ENCODE results near the gene STARD3.

Gene STARD3

DNA sequence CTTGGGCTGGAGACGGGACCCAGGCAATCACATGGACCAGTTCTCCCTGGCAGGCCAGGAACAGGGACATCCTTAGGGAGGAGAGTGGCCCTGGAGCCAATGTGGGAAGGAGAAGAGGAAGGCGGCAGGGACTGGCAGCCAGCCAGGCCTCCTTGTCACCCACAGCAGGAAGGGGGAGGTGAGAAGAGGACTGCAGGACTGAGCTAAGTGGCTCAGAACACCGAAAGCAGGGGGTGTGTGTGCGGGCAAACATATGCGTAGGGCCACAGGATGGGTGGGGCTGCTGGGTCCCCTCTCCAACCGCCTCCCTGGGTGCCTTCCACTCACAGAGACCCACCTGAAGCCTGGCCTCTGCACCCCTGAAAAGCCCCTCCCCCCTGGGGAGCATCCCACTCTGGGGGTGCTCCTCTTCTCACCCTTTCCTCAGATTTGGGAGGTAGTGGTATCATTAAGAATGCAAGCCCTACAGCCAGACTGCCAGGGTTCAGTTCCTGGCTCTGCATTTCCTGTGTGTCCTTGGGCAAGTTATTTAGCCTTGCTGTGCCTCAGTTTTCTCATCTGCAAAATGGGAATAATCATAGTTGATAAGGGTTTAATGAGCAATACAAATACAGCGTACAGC lies 39.4 kb downstream of the STARD3 start:
- DNase-seq (ENCODE audit: low read depth) = no peak
- TF ChIP-seq, protein P1, sequence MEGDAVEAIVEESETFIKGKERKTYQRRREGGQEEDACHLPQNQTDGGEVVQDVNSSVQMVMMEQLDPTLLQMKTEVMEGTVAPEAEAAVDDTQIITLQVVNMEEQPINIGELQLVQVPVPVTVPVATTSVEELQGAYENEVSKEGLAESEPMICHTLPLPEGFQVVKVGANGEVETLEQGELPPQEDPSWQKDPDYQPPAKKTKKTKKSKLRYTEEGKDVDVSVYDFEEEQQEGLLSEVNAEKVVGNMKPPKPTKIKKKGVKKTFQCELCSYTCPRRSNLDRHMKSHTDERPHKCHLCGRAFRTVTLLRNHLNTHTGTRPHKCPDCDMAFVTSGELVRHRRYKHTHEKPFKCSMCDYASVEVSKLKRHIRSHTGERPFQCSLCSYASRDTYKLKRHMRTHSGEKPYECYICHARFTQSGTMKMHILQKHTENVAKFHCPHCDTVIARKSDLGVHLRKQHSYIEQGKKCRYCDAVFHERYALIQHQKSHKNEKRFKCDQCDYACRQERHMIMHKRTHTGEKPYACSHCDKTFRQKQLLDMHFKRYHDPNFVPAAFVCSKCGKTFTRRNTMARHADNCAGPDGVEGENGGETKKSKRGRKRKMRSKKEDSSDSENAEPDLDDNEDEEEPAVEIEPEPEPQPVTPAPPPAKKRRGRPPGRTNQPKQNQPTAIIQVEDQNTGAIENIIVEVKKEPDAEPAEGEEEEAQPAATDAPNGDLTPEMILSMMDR (IDR thresholded peaks at IDR 0.05; ENCODE audit: control insufficient read depth, insufficient read depth, low read depth, low read length, missing control alignments) = no peak
- no peak overlapping the region for H3K4me3 ChIP-seq (ENCODE audit: control insufficient read depth, low read depth, low read length)

DNA sequence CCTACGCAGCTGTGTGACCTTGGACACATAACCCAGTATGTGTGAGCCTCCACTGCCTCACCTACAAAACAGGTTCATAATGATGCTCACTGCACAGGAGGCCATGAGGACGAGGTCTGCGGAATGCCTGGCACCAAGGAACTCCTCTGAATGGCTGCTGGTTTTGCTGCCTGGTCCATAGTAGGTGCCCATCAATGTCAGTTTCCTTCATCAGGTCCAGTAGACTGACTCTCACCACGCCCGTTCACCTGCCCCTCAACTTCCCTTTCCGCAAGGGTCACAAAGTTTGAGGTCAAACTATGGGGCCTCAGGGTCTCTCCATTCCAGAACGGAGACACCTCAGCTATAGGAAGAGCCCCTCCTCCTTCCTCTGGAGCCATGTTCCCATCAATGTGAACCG lies 40.1 kb downstream of the STARD3 start:
- no peak for DNase-seq (ENCODE audit: low read depth)
- no peak overlapping the region for H3K4me3 ChIP-seq (ENCODE audit: control insufficient read depth, low read depth, low read length)
- TF ChIP-seq, protein P1 (IDR thresholded peaks at IDR 0.05; ENCODE audit: control insufficient read depth, insufficient read depth, low read depth, low read length, missing control alignments) = no peak

DNA sequence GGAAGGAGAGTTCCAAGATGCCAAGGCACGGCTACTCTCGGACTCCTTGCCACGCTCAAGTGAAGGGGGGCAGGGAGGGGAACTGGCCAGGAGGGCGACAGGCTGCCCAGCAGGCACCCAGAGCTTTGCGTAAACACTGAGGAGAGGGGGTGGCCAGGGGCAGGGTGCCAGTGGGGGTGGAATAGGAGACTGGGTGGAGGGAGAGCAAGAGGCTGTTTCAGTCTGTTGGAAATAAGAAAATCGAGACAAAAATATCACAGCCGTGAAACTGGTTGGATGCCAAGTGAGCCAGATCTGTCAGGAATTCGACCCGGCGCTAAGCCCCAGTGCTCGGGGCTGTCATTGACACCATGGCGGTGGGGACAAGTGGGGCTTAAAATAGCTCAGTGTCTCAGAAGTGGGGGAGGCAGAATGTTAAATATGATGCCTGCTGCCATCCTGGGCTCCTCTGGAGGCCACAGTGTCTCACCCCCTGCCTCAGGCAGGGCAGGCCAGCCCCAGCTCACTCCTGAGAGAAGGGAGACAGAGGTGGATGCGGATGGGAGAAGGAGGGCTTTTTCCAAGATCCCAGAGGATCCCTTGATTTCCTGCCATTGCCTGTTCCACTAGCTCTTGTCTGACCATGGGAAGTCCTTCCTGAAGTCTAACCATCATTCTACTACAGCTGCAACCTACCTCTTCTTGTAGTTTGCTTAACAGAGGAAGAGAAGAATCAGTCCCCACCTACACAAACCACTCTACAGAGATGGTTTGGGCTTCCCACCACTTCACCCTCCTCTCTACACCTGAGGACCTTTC lies 40.8 kb downstream of the STARD3 start:
- H3K4me3 ChIP-seq (ENCODE audit: control insufficient read depth, low read depth, low read length) = no peak overlapping the region
- TF ChIP-seq, protein P1 (IDR thresholded peaks at IDR 0.05; ENCODE audit: control insufficient read depth, insufficient read depth, low read depth, low read length, missing control alignments) = no peak
- no peak for DNase-seq (ENCODE audit: low read depth)

DNA sequence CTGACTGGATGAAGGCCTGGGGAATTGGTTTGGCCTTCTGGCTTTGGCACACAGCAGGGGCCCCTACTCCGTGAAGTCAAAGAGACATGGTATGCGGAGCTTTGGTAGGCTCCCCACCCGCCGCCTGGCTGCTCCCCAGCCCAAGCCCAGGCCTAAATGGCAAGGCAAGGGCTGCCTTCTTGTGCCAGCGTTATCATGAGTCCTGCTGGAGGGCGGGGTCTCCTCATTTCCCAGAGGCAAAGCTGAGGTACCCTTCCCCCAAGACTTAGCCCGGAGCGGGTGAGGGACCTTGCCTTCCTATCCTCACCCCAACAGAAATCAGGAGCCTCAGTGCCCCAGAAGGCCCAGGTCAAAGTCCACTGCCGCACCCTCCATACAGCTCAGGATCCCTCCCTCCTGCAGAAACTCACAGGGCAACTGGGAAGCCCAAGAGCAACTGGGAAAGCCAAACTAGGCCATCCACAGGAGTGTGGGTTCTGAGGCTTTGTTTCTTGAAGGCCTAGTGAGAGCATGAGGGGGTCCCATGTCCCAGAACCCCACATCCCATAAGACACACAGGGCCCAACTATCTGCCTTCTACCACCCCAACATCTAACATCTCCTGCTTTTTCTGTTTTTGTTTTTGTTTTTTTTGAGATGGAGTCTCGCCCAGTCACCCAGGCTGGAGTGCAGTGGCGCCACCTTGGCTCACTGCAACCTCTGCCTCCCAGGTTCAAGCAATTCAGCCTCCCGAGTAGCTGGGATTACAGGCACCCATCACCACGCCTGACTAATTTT lies 41.6 kb downstream of the STARD3 start:
- DNase-seq (ENCODE audit: low read depth) = no peak
- H3K4me3 ChIP-seq (ENCODE audit: control insufficient read depth, low read depth, low read length) = no peak overlapping the region
- TF ChIP-seq, protein P1 (IDR thresholded peaks at IDR 0.05; ENCODE audit: control insufficient read depth, insufficient read depth, low read depth, low read length, missing control alignments) = no peak

DNA sequence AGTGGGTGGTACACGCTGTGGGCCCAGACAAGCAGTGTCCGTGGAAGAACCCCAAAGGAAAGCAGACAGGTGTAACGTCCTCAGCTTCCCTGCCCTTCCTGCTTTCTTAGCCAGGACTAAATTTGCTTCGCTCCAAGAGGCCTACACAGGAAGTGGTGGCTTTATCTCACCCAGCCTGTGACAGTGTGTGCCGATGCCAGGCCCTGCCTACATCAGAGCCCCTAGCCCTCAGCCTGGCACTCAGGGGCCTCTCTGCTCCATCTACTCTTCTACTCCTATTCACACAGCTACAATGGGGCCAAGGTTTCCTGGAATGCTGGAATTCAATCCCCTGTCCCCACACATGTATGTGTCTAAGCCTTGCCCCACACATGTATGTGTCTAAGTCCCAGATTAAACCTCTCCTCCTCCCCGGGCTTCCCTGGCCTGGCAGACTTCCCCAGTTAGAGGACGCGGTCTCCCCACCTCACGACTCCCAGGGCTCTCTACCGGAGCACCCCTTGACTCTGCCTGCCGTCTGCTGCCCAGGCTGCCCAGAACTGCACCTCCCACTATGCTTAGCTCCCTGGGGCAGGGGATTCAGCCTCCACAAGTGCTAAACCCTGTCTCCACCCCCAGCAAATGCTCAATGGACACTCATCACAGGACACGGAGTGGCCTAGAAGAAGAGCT lies 42.7 kb downstream of the STARD3 start:
- TF ChIP-seq, protein P1 (IDR thresholded peaks at IDR 0.05; ENCODE audit: control insufficient read depth, insufficient read depth, low read depth, low read length, missing control alignments) = no peak
- no peak for DNase-seq (ENCODE audit: low read depth)
- H3K4me3 ChIP-seq (ENCODE audit: control insufficient read depth, low read depth, low read length) = no peak overlapping the region

DNA sequence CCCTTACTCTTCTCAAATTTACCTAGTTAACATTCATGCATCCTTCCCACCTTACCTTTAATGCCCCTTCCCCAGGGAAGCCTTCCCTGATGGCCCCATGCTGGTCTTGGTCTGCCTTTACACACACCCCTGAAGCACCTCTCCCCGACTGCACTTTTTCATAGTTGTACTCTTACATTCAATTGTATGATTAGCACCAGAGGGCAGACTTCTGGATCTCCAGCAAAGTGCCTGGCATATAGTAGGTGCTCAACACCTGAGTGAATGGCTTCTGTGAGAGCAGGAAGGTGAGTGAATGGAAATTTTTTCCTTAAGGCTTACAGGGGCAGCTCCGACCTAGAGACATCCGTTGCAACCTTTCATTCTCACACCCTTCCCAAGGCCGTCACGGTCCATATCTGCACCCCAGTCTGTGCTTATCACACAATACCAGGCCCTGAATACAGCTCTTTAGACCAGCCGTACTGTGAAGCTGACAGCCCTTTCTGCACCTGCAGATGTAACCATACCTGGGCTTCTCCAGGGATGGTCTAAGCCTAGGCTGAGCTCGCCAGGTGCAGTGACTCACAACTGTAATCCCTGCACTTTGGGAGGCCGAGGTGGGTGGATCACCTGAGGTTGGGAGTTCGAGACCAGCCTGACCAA lies 46.5 kb downstream of the STARD3 start:
- TF ChIP-seq, protein P1 (IDR thresholded peaks at IDR 0.05; ENCODE audit: control insufficient read depth, insufficient read depth, low read depth, low read length, missing control alignments) = no peak
- DNase-seq (ENCODE audit: low read depth) = no peak
- H3K4me3 ChIP-seq (ENCODE audit: control insufficient read depth, low read depth, low read length) = no peak overlapping the region
